Measurements from ENCODE around the gene PRKCA. TPM values are rescaled to one million over a fixed set of nuclear protein-coding genes. Genes with fewer than 3 reads are reported as not detected.

Gene PRKCA
- total and polyA plus RNA-seq, 4 donors = 3.0 to 14.1 (median 5.4) TPM

DNA sequence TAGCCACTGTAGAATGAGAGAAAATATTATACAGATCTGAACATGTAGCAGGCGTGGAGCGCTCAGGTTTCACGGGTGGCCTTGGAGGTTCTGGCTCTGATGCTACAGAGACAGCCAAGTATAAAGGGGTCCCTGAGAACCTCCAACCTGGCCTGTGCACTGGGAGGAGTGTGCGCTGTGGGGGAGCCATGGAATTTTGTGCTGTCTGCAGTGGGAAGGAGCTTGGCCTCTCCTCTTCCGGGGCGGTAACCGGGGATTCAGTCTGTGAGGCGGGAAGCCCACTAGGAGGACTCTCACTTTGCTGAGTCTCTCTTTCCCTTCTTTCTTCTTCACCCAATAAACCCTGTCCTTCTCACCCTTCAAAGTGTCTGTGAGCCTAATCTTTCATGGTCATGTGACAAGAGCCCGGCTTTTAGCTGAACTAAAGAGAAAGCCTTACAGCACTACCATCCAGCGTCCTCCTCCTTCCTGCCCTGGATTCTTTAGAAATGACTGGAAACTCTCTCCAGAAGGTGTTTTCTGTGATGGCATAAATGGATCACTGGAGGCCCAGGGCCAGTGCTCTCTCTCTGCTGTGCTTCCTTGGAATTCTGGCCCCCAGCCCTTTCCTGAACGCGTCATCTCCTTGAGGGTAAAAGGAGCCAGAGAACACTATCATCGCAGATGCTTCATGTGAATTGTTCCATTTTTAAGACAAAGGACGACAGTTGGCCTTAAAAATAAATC lies 300.4 kb downstream of the PRKCA start:
- Histone ChIP-seq H3K9ac (ENCODE audit: low read depth in 1 of 2, low read length in 2 of 2) (no peak overlapping the region), H3K27ac (ENCODE audit: low read depth in 1 of 2, low read length in 2 of 2) (no peak overlapping the region), H3K9me3 (ENCODE audit: control insufficient read depth in 4 of 4, low read length in 3 of 4) (no peaks in the 10 kb centered on the region), H3K4me1 (ENCODE audit: control insufficient read depth in 4 of 4, insufficient read depth in 4 of 4, low read length in 3 of 4) (no peaks in the 10 kb centered on the region), H3K4me3 (ENCODE audit: low read depth in 1 of 3, low read length in 3 of 3) (no peak overlapping the region), H3K36me3 (ENCODE audit: control insufficient read depth in 4 of 4, insufficient read depth in 3 of 4, low read depth in 1 of 4, low read length in 3 of 4) (no peaks in the 10 kb centered on the region), H3K27me3 (ENCODE audit: control insufficient read depth in 4 of 4, insufficient read depth in 4 of 4, low read length in 3 of 4) (no peaks in the 10 kb centered on the region)
- DNase-seq (ENCODE audit: low spot score) = no peak
- TF ChIP-seq, protein P1, sequence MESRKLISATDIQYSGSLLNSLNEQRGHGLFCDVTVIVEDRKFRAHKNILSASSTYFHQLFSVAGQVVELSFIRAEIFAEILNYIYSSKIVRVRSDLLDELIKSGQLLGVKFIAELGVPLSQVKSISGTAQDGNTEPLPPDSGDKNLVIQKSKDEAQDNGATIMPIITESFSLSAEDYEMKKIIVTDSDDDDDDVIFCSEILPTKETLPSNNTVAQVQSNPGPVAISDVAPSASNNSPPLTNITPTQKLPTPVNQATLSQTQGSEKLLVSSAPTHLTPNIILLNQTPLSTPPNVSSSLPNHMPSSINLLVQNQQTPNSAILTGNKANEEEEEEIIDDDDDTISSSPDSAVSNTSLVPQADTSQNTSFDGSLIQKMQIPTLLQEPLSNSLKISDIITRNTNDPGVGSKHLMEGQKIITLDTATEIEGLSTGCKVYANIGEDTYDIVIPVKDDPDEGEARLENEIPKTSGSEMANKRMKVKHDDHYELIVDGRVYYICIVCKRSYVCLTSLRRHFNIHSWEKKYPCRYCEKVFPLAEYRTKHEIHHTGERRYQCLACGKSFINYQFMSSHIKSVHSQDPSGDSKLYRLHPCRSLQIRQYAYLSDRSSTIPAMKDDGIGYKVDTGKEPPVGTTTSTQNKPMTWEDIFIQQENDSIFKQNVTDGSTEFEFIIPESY (IDR thresholded peaks at IDR 0.05) = no peak
- TF ChIP-seq JUND (IDR thresholded peaks at IDR 0.05) (no peak), YY1 (IDR thresholded peaks at IDR 0.05) (no peak), SP1 (IDR thresholded peaks at IDR 0.05) (no peak), RAD21 (IDR thresholded peaks at IDR 0.05) (no peak), EGR1 (IDR thresholded peaks at IDR 0.05; ENCODE audit: low read depth in 2 of 2) (no peak), HNF4G (IDR thresholded peaks at IDR 0.05) (no peak), FOXA1 (IDR thresholded peaks at IDR 0.05) (no peak), FOXA2 (IDR thresholded peaks at IDR 0.05) (no peak), RXRA (IDR thresholded peaks at IDR 0.05) (no peak), MAX (IDR thresholded peaks at IDR 0.05) (no peak), NR2F2 (IDR thresholded peaks at IDR 0.05) (no peak), GABPA (IDR thresholded peaks at IDR 0.05 in 1 of 2, conservative IDR thresholded peaks at IDR 0.05 in 1 of 2) (no peak)
- TF ChIP-seq, protein P2, sequence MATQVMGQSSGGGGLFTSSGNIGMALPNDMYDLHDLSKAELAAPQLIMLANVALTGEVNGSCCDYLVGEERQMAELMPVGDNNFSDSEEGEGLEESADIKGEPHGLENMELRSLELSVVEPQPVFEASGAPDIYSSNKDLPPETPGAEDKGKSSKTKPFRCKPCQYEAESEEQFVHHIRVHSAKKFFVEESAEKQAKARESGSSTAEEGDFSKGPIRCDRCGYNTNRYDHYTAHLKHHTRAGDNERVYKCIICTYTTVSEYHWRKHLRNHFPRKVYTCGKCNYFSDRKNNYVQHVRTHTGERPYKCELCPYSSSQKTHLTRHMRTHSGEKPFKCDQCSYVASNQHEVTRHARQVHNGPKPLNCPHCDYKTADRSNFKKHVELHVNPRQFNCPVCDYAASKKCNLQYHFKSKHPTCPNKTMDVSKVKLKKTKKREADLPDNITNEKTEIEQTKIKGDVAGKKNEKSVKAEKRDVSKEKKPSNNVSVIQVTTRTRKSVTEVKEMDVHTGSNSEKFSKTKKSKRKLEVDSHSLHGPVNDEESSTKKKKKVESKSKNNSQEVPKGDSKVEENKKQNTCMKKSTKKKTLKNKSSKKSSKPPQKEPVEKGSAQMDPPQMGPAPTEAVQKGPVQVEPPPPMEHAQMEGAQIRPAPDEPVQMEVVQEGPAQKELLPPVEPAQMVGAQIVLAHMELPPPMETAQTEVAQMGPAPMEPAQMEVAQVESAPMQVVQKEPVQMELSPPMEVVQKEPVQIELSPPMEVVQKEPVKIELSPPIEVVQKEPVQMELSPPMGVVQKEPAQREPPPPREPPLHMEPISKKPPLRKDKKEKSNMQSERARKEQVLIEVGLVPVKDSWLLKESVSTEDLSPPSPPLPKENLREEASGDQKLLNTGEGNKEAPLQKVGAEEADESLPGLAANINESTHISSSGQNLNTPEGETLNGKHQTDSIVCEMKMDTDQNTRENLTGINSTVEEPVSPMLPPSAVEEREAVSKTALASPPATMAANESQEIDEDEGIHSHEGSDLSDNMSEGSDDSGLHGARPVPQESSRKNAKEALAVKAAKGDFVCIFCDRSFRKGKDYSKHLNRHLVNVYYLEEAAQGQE (IDR thresholded peaks at IDR 0.05) = no peak
- TF ChIP-seq, protein P3, sequence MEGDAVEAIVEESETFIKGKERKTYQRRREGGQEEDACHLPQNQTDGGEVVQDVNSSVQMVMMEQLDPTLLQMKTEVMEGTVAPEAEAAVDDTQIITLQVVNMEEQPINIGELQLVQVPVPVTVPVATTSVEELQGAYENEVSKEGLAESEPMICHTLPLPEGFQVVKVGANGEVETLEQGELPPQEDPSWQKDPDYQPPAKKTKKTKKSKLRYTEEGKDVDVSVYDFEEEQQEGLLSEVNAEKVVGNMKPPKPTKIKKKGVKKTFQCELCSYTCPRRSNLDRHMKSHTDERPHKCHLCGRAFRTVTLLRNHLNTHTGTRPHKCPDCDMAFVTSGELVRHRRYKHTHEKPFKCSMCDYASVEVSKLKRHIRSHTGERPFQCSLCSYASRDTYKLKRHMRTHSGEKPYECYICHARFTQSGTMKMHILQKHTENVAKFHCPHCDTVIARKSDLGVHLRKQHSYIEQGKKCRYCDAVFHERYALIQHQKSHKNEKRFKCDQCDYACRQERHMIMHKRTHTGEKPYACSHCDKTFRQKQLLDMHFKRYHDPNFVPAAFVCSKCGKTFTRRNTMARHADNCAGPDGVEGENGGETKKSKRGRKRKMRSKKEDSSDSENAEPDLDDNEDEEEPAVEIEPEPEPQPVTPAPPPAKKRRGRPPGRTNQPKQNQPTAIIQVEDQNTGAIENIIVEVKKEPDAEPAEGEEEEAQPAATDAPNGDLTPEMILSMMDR (IDR thresholded peaks at IDR 0.05; ENCODE audit: low read depth, low read length, missing input control) = no peak
- 91% methylated on average over 14 of the region's 14 CpGs for WGBS

DNA sequence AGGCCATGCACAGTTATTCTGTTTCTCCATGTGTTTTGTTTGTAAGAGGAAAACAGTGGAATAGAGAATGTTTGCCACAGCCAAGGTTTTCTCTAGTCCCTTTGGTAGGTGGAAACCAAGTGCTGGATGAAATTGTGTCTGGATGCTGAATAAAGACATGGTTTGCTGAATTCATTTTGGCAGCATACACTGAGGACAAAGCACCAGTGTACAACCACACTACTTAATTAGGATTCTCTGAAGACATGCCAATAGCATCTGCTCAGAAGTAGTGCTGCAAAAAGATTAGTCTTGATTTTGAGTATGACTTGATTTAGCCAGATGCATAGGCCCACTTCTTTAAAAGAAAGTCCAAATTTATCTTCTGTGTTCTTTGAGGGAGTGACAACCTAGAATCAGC lies 302.0 kb downstream of the PRKCA start:
- no peaks in the 10 kb centered on the region for H3K36me3 ChIP-seq (ENCODE audit: control insufficient read depth in 4 of 4, insufficient read depth in 3 of 4, low read depth in 1 of 4, low read length in 3 of 4)
- no peak overlapping the region for H3K4me3 ChIP-seq (ENCODE audit: low read depth in 1 of 3, low read length in 3 of 3)
- DNase-seq (ENCODE audit: low spot score) = no peak
- no peaks in the 10 kb centered on the region for H3K9me3 ChIP-seq (ENCODE audit: control insufficient read depth in 4 of 4, low read length in 3 of 4)
- no peak overlapping the region for H3K9ac ChIP-seq (ENCODE audit: low read depth in 1 of 2, low read length in 2 of 2)
- H3K27me3 ChIP-seq (ENCODE audit: control insufficient read depth in 4 of 4, insufficient read depth in 4 of 4, low read length in 3 of 4) = no peaks in the 10 kb centered on the region
- no peaks in the 10 kb centered on the region for H3K4me1 ChIP-seq (ENCODE audit: control insufficient read depth in 4 of 4, insufficient read depth in 4 of 4, low read length in 3 of 4)
- H3K27ac ChIP-seq (ENCODE audit: low read depth in 1 of 2, low read length in 2 of 2) = no peak overlapping the region
- TF ChIP-seq HNF4A (conservative IDR thresholded peaks at IDR 0.05) (no peak), ATF3 (IDR thresholded peaks at IDR 0.05) (no peak), MAX (IDR thresholded peaks at IDR 0.05) (no peak), HNF4G (IDR thresholded peaks at IDR 0.05) (no peak), RXRA (IDR thresholded peaks at IDR 0.05) (no peak), NR2F2 (IDR thresholded peaks at IDR 0.05) (no peak), RAD21 (IDR thresholded peaks at IDR 0.05) (no peak), TAF1 (conservative IDR thresholded peaks at IDR 0.05) (no peak), YY1 (IDR thresholded peaks at IDR 0.05) (no peak), EGR1 (IDR thresholded peaks at IDR 0.05; ENCODE audit: low read depth in 2 of 2) (no peak), FOXA2 (IDR thresholded peaks at IDR 0.05) (no peak), GABPA (IDR thresholded peaks at IDR 0.05 in 1 of 2, conservative IDR thresholded peaks at IDR 0.05 in 1 of 2) (no peak)
- TF ChIP-seq, protein P3 (IDR thresholded peaks at IDR 0.05; ENCODE audit: low read depth, low read length, missing input control) = no peak

Measured in liver (tissue), 9 donors.